ENCODE measurements around the gene GPR55. TPM values are rescaled to one million over a fixed set of nuclear protein-coding genes. Genes with fewer than 3 reads are reported as not detected.
A peak's percentile ranks its signal among the peaks of the same experiment; 100 is the strongest.

The GPR55 gene
- polyA plus RNA-seq, 1 donor from 2014 or later, result not detected

- H3K27me3 ChIP-seq (ENCODE audit: insufficient read depth, low read depth, low read length), result peaks cover 22% of the 10 kb centered on the region
- H3K9ac ChIP-seq (ENCODE audit: low read length), result no peak overlapping the region
- no peaks in the 10 kb centered on the region for H3K9me3 ChIP-seq (ENCODE audit: low read length)
- no peaks in the 10 kb centered on the region for H3K36me3 ChIP-seq (ENCODE audit: insufficient read depth, low read length)
- no peak overlapping the region for H3K4me3 ChIP-seq (ENCODE audit: low read length)
- H3K79me2 ChIP-seq (replicated peaks; ENCODE audit: insufficient read depth, low read length), result no peaks in the 10 kb centered on the region
- no peaks in the 10 kb centered on the region for H4K20me1 ChIP-seq (ENCODE audit: insufficient read depth)
- no peak overlapping the region for H3K27ac ChIP-seq (ENCODE audit: low read length)
- H3K9me2 ChIP-seq (ENCODE audit: insufficient read depth, low read length), result no peaks in the 10 kb centered on the region
- H3F3A ChIP-seq (ENCODE audit: insufficient read depth, low read length, poor library complexity, severe bottlenecking), result no peaks in the 10 kb centered on the region
- no peak for TF ChIP-seq EZH2 (IDR thresholded peaks at IDR 0.05; ENCODE audit: borderline replicate concordance, insufficient read depth, low read length, poor library complexity, severe bottlenecking)
- TF ChIP-seq, protein P1, sequence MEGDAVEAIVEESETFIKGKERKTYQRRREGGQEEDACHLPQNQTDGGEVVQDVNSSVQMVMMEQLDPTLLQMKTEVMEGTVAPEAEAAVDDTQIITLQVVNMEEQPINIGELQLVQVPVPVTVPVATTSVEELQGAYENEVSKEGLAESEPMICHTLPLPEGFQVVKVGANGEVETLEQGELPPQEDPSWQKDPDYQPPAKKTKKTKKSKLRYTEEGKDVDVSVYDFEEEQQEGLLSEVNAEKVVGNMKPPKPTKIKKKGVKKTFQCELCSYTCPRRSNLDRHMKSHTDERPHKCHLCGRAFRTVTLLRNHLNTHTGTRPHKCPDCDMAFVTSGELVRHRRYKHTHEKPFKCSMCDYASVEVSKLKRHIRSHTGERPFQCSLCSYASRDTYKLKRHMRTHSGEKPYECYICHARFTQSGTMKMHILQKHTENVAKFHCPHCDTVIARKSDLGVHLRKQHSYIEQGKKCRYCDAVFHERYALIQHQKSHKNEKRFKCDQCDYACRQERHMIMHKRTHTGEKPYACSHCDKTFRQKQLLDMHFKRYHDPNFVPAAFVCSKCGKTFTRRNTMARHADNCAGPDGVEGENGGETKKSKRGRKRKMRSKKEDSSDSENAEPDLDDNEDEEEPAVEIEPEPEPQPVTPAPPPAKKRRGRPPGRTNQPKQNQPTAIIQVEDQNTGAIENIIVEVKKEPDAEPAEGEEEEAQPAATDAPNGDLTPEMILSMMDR (IDR thresholded peaks at IDR 0.05; ENCODE audit: poor library complexity, severe bottlenecking), result no peak
- TF ChIP-seq POLR2AphosphoS5 (IDR thresholded peaks at IDR 0.05), result peak; percentile 27
- peak; percentile 40 for TF ChIP-seq EP300 (conservative IDR thresholded peaks at IDR 0.05; ENCODE audit: poor library complexity, severe bottlenecking)
- peak; percentile 84 for TF ChIP-seq REST (IDR thresholded peaks at IDR 0.05; ENCODE audit: borderline replicate concordance)
- TF ChIP-seq MXI1 (conservative IDR thresholded peaks at IDR 0.05; ENCODE audit: poor library complexity, severe bottlenecking), result no peak
- no peak overlapping the region for H3K4me2 ChIP-seq (ENCODE audit: low read length)
- H2AFZ ChIP-seq (ENCODE audit: low read depth, low read length), result no peak overlapping the region
Measured at GRCh38 chr2:230955163-230955737, 30.2 kb upstream of the GPR55 start.

DNA sequence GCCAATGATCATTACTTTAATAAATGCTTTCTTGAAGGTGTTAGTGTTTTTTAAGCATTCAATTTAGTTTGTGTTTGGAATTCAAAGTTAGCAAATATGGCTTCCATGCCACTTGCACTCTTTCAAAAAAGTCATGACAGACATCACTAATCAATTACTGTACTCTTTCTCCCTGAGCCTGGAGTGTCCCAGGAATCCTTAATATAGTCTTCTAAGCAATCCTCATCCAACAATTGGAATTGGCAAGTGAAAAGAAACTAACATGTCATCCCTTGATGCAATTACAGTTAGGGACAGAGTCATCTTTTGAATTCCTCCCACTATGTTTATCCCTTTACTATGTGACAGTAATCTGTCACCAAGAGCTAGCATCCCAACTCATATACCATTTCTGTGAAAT is 29.7 kb upstream of the GPR55 start:
- TF ChIP-seq REST (IDR thresholded peaks at IDR 0.05; ENCODE audit: borderline replicate concordance) (peak; percentile 65), EP300 (conservative IDR thresholded peaks at IDR 0.05; ENCODE audit: poor library complexity, severe bottlenecking) (no peak)
- no peak overlapping the region for H2AFZ ChIP-seq (ENCODE audit: low read depth, low read length)
- H3K79me2 ChIP-seq (replicated peaks; ENCODE audit: insufficient read depth, low read length), result no peaks in the 10 kb centered on the region

More for the DNA sequence above, 29.7 kb upstream of the GPR55 start:
- Histone ChIP-seq H4K20me1 (ENCODE audit: insufficient read depth) (no peaks in the 10 kb centered on the region), H3K9me3 (ENCODE audit: low read length) (no peaks in the 10 kb centered on the region), H3K9me2 (ENCODE audit: insufficient read depth, low read length) (no peaks in the 10 kb centered on the region), H3K27me3 (ENCODE audit: insufficient read depth, low read depth, low read length) (peaks cover 22% of the 10 kb centered on the region), H3K27ac (ENCODE audit: low read length) (no peak overlapping the region), H3K4me3 (ENCODE audit: low read length) (no peak overlapping the region), H3K9ac (ENCODE audit: low read length) (no peak overlapping the region), H3F3A (ENCODE audit: insufficient read depth, low read length, poor library complexity, severe bottlenecking) (no peaks in the 10 kb centered on the region), H3K36me3 (ENCODE audit: insufficient read depth, low read length) (no peaks in the 10 kb centered on the region), H3K4me2 (ENCODE audit: low read length) (no peak overlapping the region)

Data from neural cell (in vitro differentiated cells).